CD14-positive monocyte (primary cell): ENCODE results near the gene SRPK2. TPM values are rescaled to one million over a fixed set of nuclear protein-coding genes. Genes with fewer than 3 reads are reported as not detected.
A peak's percentile ranks its signal among the peaks of the same experiment; 100 is the strongest.

Experiments used
- DNase-seq, 3 donors: peaks; one replicate each; pipeline ENCODE4 v3.0.0-alpha.2; 2011 to 2022
- H2AFZ ChIP-seq: 2 replicates; pipeline ENCODE4 v1.6.0; 2012; ENCODE audit warnings: mild to moderate bottlenecking, low read depth, low read length, inconsistent platforms; ENCODE audit not compliant: insufficient read depth, poor library complexity, severe bottlenecking
- H3K27ac ChIP-seq, 2 donors: 1 replicate in 1 of 2; 2 replicates in 1 of 2; pipeline ENCODE4 v1.5.1; 2012 to 2013; ENCODE audit warnings: low read length in 2 of 2, control low read depth in 1 of 2, inconsistent platforms in 1 of 2, low read depth in 1 of 2, mild to moderate bottlenecking in 1 of 2
- H3K27me3 ChIP-seq, 2 donors: one replicate each; pipeline versions ENCODE4 v1.6.0 to v1.6.1; 2011 to 2013; ENCODE audit warnings: low read length in 2 of 2; ENCODE audit not compliant: control insufficient read depth in 2 of 2, insufficient read depth in 2 of 2
- H3K36me3 ChIP-seq, 2 donors: replicated peaks in 1 of 2; 1 replicate in 1 of 2; 2 replicates in 1 of 2; pipeline versions ENCODE4 v1.5.1 to v1.6.1; 2012 to 2013; ENCODE audit warnings: low read length in 2 of 2, control low read depth in 1 of 2, inconsistent platforms in 1 of 2, mild to moderate bottlenecking in 1 of 2; ENCODE audit not compliant: insufficient read depth in 2 of 2, control insufficient read depth in 1 of 2
- H3K4me1 ChIP-seq, 2 donors: 1 replicate in 1 of 2; 2 replicates in 1 of 2; pipeline versions ENCODE4 v1.5.1 to v1.6.1; 2012 to 2013; ENCODE audit warnings: low read length in 2 of 2, control low read depth in 1 of 2, inconsistent platforms in 1 of 2, mild to moderate bottlenecking in 1 of 2, moderate library complexity in 1 of 2; ENCODE audit not compliant: insufficient read depth in 2 of 2, control insufficient read depth in 1 of 2
- H3K4me2 ChIP-seq: replicated peaks from 2 replicates; pipeline ENCODE3; 2012; ENCODE audit warnings: low read length, moderate library complexity, mild to moderate bottlenecking; ENCODE audit not compliant: poor library complexity, severe bottlenecking; ENCODE audit errors: extremely low read depth
- H3K4me3 ChIP-seq, 3 experiments: fragments of 200-600 bp in 1 of 3; sonication (generic) in 1 of 3; replicated peaks in 1 of 3; 1 replicate in 2 of 3; 2 replicates in 1 of 3; pipeline ENCODE4 v1.5.1; 2011 to 2013; ENCODE audit warnings: low read length in 3 of 3, mild to moderate bottlenecking in 3 of 3, control low read depth in 2 of 3, low read depth in 2 of 3, inconsistent platforms in 1 of 3, moderate library complexity in 1 of 3
- H3K79me2 ChIP-seq: 2 replicates; pipeline ENCODE4 v1.6.0; 2012; ENCODE audit warnings: mild to moderate bottlenecking, control low read depth, inconsistent platforms, low read length, moderate library complexity; ENCODE audit not compliant: insufficient read depth
- H3K9ac ChIP-seq: 2 replicates; pipeline ENCODE4 v1.6.0; 2017; ENCODE audit warnings: low read length, mild to moderate bottlenecking; ENCODE audit not compliant: insufficient read depth, poor library complexity, severe bottlenecking
- H3K9me3 ChIP-seq, 2 donors: replicated peaks in 1 of 2; 1 replicate in 1 of 2; 2 replicates in 1 of 2; pipeline versions ENCODE4 v1.5.1 to v1.6.1; 2012 to 2013; ENCODE audit warnings: low read length in 2 of 2, control low read depth in 1 of 2; ENCODE audit not compliant: control insufficient read depth in 1 of 2, insufficient read depth in 1 of 2
- H4K20me1 ChIP-seq: 2 replicates; pipeline ENCODE4 v1.6.0; 2012; ENCODE audit warnings: mild to moderate bottlenecking, low read length, control low read depth, moderate library complexity; ENCODE audit not compliant: insufficient read depth
- H3K27ac Mint-ChIP-seq, 7 donors: one replicate each; pipeline ENCODE4 v1.8.0; 2020; ENCODE audit warnings: mild to moderate bottlenecking in 7 of 7, mixed read lengths in 7 of 7, moderate library complexity in 6 of 7, inconsistent platforms in 2 of 7
- H3K27me3 Mint-ChIP-seq, 3 donors: one replicate each; pipeline ENCODE4 v1.8.0; 2021 to 2022; ENCODE audit warnings: low read depth in 3 of 3, mild to moderate bottlenecking in 3 of 3, mixed read lengths in 3 of 3, moderate library complexity in 3 of 3, inconsistent platforms in 1 of 3
- H3K36me3 Mint-ChIP-seq, 2 donors: one replicate each; pipeline ENCODE4 v1.8.0; 2020; ENCODE audit warnings: mixed read lengths in 2 of 2, inconsistent platforms in 1 of 2, mild to moderate bottlenecking in 1 of 2
- H3K4me1 Mint-ChIP-seq: one replicate; pipeline ENCODE4 v1.8.0; 2020; ENCODE audit warnings: mild to moderate bottlenecking, mixed read lengths
- H3K4me3 Mint-ChIP-seq, 2 donors: one replicate each; pipeline ENCODE4 v1.8.0; 2020; ENCODE audit warnings: mild to moderate bottlenecking in 2 of 2, mixed read lengths in 2 of 2, moderate library complexity in 1 of 2
- H3K9me3 Mint-ChIP-seq, 7 donors: one replicate each; pipeline ENCODE4 v1.8.0; 2020 to 2022; ENCODE audit warnings: mixed read lengths in 7 of 7, mild to moderate bottlenecking in 6 of 7, moderate library complexity in 6 of 7, inconsistent platforms in 2 of 7
- CTCF ChIP-seq: fragments of 200-600 bp; IDR thresholded peaks from one replicate; pipeline ENCODE4 v1.8.0; 2022; ENCODE audit warnings: antibody characterized with exemption, mild to moderate bottlenecking
- WGBS: methylation state at CpG from one replicate; pipeline ENCODE4 v1.1.5; 2013; ENCODE audit warnings: missing lambda C conversion rate; ENCODE audit not compliant: insufficient coverage; 5-methylcytosine and 5-hydroxymethylcytosine counted together
- intact Hi-C, 2 donors: fragments of 100-400 bp; cut with micrococcal nuclease; formaldehyde crosslinking; loops; one replicate each; pipeline versions ENCODE4 v1.15.0 to v1.15.1; 2023
- polyA plus RNA-seq, 3 donors: library from polyadenylated mRNA; depleted of rRNA in 1 of 3; unstranded in 2 of 3; stranded (reverse) in 1 of 3; fragments of 300-500 nt in 2 of 3; fragments of >200 nt in 1 of 3; fragmentation: Illumina TruSeq in 2 of 3; gene quantifications; 1 replicate in 2 of 3; 2 replicates in 1 of 3; pipeline ENCODE4 v1.2.3, GENCODE V29; 2012 to 2021

SRPK2 gene
- polyA plus RNA-seq, 3 donors: 12.6 to 37.7 (median 30.0) TPM

DNA sequence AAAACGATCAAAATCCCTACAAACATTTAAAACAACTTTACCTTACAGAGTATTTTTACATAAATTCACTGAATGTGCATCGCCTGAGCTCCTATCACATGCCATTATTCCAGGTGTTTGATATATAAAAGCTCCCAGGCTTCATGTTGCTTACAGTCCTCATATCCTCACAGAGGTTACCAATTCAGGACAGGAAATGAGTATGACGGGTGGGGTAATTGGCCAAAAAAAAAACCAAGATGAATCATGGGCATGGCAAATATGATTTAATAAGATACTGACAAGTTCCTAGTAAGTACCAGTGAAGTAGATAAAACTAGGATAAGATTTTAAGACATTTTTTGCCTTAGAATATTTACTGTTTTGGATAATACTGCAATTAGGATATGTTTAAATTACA is 238.9 kb downstream of the SRPK2 start:
- no CpG with 5 or more reads among the region's 3 CpGs for WGBS

GRCh38 chr7:105141068-105141467 is 247.7 kb downstream of the SRPK2 start:
- Histone ChIP-seq H3K27ac (no peak overlapping the region), H3K36me3 (peaks cover 51 to 96% of the 10 kb centered on the region in 2 donors), H3K4me1 (no peaks in the 10 kb centered on the region), H3K27me3 (no peaks in the 10 kb centered on the region), H4K20me1 (peaks cover 32% of the 10 kb centered on the region), H3K79me2 (no peaks in the 10 kb centered on the region), H3K4me3 (no peak overlapping the region), H3K9ac (no peak overlapping the region), H3K4me2 (no peak overlapping the region), H3K9me3 (no peaks in the 10 kb centered on the region), H2AFZ (no peak overlapping the region)
- no peaks in the 10 kb centered on the region for H3K4me1 Mint-ChIP-seq
- intact Hi-C loops: no loop called here
- peak overlapping the region in 1 of 7 donors; percentile 6 for H3K27ac Mint-ChIP-seq
- no peak for DNase-seq
- H3K9me3 Mint-ChIP-seq: no peaks in the 10 kb centered on the region
- WGBS: 86% methylated on average over 1 of the region's 6 CpGs
- no peak overlapping the region for H3K4me3 Mint-ChIP-seq
- H3K36me3 Mint-ChIP-seq: peaks cover 66 to 79% of the 10 kb centered on the region in 2 donors
- no peaks in the 10 kb centered on the region for H3K27me3 Mint-ChIP-seq
- TF ChIP-seq CTCF: no peak

More for the DNA sequence above, 238.9 kb downstream of the SRPK2 start:
- no peak overlapping the region for H3K27ac ChIP-seq
- TF ChIP-seq CTCF: no peak
- peaks cover 21 to 29% of the 10 kb centered on the region in 2 donors for H3K36me3 Mint-ChIP-seq
- peaks cover 0 to 7% of the 10 kb centered on the region in 2 donors for H3K4me1 ChIP-seq
- DNase-seq: peak in 1 of 3 donors; percentile 15
- H4K20me1 ChIP-seq: peaks cover 18% of the 10 kb centered on the region
- H3K9ac ChIP-seq: no peak overlapping the region
- H3K4me3 ChIP-seq: no peak overlapping the region
- no peaks in the 10 kb centered on the region for H3K9me3 ChIP-seq
- no peak overlapping the region for H2AFZ ChIP-seq
- no peaks in the 10 kb centered on the region for H3K27me3 ChIP-seq
- H3K27ac Mint-ChIP-seq: peak overlapping the region in 1 of 7 donors; percentile 55
- H3K36me3 ChIP-seq: peaks cover 4 to 34% of the 10 kb centered on the region in 2 donors
- peaks cover 8% of the 10 kb centered on the region for H3K4me1 Mint-ChIP-seq
- no peak overlapping the region for H3K4me2 ChIP-seq
- no peaks in the 10 kb centered on the region for H3K79me2 ChIP-seq
- H3K9me3 Mint-ChIP-seq: no peaks in the 10 kb centered on the region
- intact Hi-C loops: no loop called here
- peaks cover 0 to under 1% (median under 1%) of the 10 kb centered on the region in 3 donors for H3K27me3 Mint-ChIP-seq
- H3K4me3 Mint-ChIP-seq: no peak overlapping the region
